Urinary bladder (tissue), 4 donors: Measurements from ENCODE around the gene MXRA7. TPM values are rescaled to one million over a fixed set of nuclear protein-coding genes. Genes with fewer than 3 reads are reported as not detected.
A peak's percentile ranks its signal among the peaks of the same experiment; 100 is the strongest.
"Not testable (repeated sequence)": the region's sequence is repeated elsewhere in the genome, so short reads cannot be mapped to it uniquely, and the experiment has no call there.

Experiments used
- DNase-seq: peaks from one replicate; pipeline ENCODE4 v3.0.0-alpha.2; 2015; ENCODE audit errors: extremely low spot score
- H3K27ac ChIP-seq: one replicate; pipeline ENCODE4 v1.5.1; 2013; ENCODE audit warnings: low read depth, mild to moderate bottlenecking, moderate library complexity
- H3K36me3 ChIP-seq: one replicate; pipeline ENCODE4 v1.6.1; 2013; ENCODE audit warnings: mild to moderate bottlenecking, moderate library complexity; ENCODE audit not compliant: insufficient read depth
- H3K4me1 ChIP-seq: one replicate; pipeline ENCODE4 v1.6.1; 2013; ENCODE audit warnings: mild to moderate bottlenecking, moderate library complexity; ENCODE audit not compliant: insufficient read depth
- H3K4me3 ChIP-seq: one replicate; pipeline ENCODE4 v1.5.1; 2013; ENCODE audit warnings: low read depth, low read length
- WGBS: extraction: QIAGEN DNeasy Blood & Tissue Kit; methylation state at CpG from one replicate; pipeline ENCODE4 v1.1.7; 2013; 5-methylcytosine and 5-hydroxymethylcytosine counted together
- polyA plus RNA-seq: library from polyadenylated mRNA; stranded (reverse); fragments of 200-250 nt; gene quantifications from one replicate; pipeline ENCODE4 v1.2.3, GENCODE V29; 2013
- total RNA-seq: library from RNA; depleted of rRNA; stranded (reverse); fragments of >200 nt; gene quantifications from one replicate; pipeline ENCODE4 v1.2.3, GENCODE V29; 2014
- donor health status: healthy with polysubstance abuse.
- donor health status: healthy.

Gene MXRA7
- total and polyA plus RNA-seq, 2 donors, result 188 to 432 TPM

DNA sequence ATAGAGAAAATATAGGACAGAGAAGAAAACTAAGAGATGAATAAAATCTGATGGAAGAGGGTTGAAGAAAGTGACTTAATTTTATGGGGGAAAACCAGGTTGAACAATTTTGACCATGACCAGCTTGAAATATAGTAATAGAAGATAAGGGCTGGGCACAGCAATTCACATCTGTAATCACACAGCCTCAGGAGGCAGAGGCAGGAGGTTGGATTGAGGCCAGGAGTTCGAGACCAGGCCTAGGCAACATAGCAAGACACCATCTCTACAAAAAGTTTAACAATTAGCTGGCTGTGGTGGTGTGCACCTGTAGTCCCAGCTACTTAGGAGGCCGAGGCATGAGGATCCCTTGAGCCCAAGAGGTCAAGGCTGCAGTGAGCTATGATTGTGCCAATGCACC, 8.7 kb downstream of the MXRA7 start:
- peaks cover 3% of the 10 kb centered on the region for H3K4me1 ChIP-seq
- DNase-seq, result no peak
- no peaks in the 10 kb centered on the region for H3K36me3 ChIP-seq
- no peak overlapping the region for H3K4me3 ChIP-seq
- 53% methylated on average over 2 of the region's 2 CpGs for WGBS
- H3K27ac ChIP-seq, result no peak overlapping the region

GRCh38 chr17:76701471-76701967, 9.2 kb downstream of the MXRA7 start:
- H3K27ac ChIP-seq, result peak overlapping the region; percentile 38
- H3K4me1 ChIP-seq, result peaks cover 3% of the 10 kb centered on the region
- H3K4me3 ChIP-seq, result no peak overlapping the region
- no peak for DNase-seq
- 24% methylated on average over 11 of the region's 11 CpGs for WGBS
- no peaks in the 10 kb centered on the region for H3K36me3 ChIP-seq

- Histone ChIP-seq H3K4me1 (peaks cover 3% of the 10 kb centered on the region), H3K4me3 (no peak overlapping the region), H3K27ac (peak overlapping the region; percentile 80), H3K36me3 (no peaks in the 10 kb centered on the region)
- WGBS, result 14% methylated on average over 33 of the region's 33 CpGs
- no peak for DNase-seq
Observed at GRCh38 chr17:76700617-76701470, 9.9 kb downstream of the MXRA7 start.

DNA sequence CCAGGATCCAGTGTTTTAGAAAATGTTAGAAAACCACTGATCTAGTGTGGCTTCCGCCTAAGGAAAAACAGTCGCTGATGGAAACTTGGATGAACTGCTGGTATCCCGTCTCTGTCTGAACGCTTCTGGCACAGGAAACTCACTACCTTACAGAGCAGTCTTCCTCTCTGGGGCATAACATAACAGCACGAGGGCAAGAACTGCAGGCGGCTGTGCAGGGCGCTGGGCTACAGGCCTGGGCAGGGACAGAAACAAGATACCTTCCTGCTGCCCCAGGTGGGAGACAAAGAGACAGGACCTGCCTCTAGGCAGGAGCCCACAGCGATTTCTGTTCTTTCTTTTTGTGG, 10.5 kb downstream of the MXRA7 start:
- H3K27ac ChIP-seq, result peak overlapping the region; percentile 57
- peaks cover 3% of the 10 kb centered on the region for H3K4me1 ChIP-seq
- no peak overlapping the region for H3K4me3 ChIP-seq
- 26% methylated on average over 8 of the region's 8 CpGs for WGBS
- H3K36me3 ChIP-seq, result no peaks in the 10 kb centered on the region
- no peak for DNase-seq

DNA sequence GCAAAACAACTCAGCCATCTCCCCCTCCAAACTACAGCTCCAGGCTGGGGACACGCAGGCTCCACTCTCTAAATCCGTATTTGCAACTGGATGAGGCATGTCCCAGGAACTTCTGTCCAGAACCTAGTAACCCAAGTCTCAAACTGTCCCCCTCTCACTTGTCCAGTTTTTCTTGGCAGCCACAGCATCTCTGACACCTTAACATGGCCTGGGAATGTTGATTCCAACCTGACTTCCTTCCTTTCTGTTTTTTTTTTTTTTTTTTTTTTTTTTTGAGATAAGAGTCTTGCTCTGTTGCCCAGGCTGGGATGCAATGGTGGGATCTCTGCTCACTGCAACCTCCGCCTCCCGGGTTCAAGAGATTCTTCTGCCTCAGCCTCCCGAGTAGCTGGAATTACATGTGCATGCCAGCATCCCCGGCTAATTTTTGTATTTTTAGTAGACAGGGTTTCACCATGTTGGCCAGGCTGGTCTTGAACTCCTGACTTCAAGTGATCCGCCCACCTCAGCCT, 12.2 kb downstream of the MXRA7 start:
- not testable (repeated sequence) for H3K4me3 ChIP-seq, H3K4me1 ChIP-seq, H3K36me3 ChIP-seq, H3K27ac ChIP-seq, DNase-seq
- WGBS, result 68% methylated on average over 7 of the region's 7 CpGs

GRCh38 chr17:76697702-76698465, 12.9 kb downstream of the MXRA7 start:
- Histone ChIP-seq H3K4me3 (no peak overlapping the region), H3K27ac (no peak overlapping the region), H3K4me1 (peaks cover 3% of the 10 kb centered on the region), H3K36me3 (no peaks in the 10 kb centered on the region)
- no peak for DNase-seq
- 33% methylated on average over 17 of the region's 17 CpGs for WGBS

- Histone ChIP-seq H3K27ac (no peak overlapping the region), H3K4me1 (peaks cover 3% of the 10 kb centered on the region), H3K4me3 (no peak overlapping the region), H3K36me3 (no peaks in the 10 kb centered on the region)
- WGBS, result 69% methylated on average over 25 of the region's 25 CpGs
- no peak for DNase-seq
Observed at GRCh38 chr17:76696763-76697701, 13.7 kb downstream of the MXRA7 start.

GRCh38 chr17:76695059-76695831, 15.5 kb downstream of the MXRA7 start:
- Histone ChIP-seq H3K4me1 (peaks cover 3% of the 10 kb centered on the region), H3K27ac (no peak overlapping the region), H3K36me3 (no peaks in the 10 kb centered on the region), H3K4me3 (no peak overlapping the region)
- WGBS, result 58% methylated on average over 16 of the region's 16 CpGs
- DNase-seq, result no peak

DNA sequence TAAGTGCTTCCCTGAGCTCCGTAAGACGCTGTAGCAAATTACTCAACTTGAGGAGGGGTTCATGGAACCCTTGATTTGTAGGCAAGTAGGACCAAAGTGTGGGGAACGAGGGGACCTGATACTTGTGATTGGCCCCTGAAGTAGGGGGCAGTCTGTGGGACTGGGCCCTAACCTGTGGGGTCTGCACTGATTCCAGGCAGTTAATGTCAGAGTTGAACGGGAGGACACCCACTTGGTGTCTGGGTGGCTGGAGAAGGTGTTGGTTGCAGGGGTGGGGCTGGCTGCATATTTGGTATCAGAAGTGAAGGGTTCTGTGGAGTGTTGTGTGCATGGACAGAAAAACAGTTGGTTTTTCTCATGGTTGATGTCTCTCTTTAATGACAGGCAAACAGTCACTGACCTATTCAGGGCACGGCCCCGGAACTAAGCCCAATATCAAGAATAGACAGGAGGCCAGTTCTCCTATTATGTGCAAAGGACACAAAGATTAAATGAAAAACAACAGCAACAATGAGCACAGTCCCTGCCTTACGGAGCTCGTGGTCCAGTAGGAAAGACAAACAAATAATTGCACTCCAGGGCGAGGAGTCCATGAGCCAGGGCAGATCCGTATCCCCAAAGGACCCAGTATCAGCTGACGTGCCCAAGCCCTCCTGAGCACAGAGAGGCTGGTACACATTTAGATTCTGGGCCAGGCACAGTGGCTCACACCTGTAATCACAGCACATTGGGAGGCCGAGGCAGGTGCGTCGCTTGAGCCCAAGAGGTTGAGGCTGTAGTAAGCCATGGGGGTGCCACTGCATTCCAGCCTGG, 19.2 kb downstream of the MXRA7 start:
- WGBS, result 78% methylated on average over 14 of the region's 14 CpGs
- Histone ChIP-seq H3K36me3 (no peaks in the 10 kb centered on the region), H3K4me3 (no peak overlapping the region), H3K4me1 (no peaks in the 10 kb centered on the region), H3K27ac (no peak overlapping the region)
- no peak for DNase-seq

GRCh38 chr17:76690596-76691280, 20.0 kb downstream of the MXRA7 start:
- H3K4me3 ChIP-seq, result no peak overlapping the region
- H3K27ac ChIP-seq, result no peak overlapping the region
- WGBS, result 78% methylated on average over 13 of the region's 13 CpGs
- H3K4me1 ChIP-seq, result no peaks in the 10 kb centered on the region
- no peaks in the 10 kb centered on the region for H3K36me3 ChIP-seq
- no peak for DNase-seq

DNA sequence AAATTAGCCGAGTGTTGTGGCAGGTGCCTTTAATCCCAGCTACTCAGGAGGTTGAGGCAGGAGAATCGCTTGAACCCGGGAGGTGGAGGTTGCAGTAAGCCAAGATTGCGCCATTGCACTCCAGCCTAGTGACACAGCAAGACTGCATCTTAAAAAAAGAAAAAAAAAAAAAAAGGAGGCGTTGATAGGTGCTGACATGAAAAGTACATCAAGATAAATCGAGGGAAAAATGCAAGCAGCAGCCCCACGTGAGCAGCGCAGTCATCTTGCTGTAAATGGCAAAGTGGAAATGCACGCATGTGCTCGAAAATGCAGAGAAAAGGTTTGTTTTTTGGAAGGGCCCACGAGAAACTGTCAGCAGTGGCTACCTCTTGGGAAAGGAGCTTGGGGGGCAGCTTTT, 20.9 kb downstream of the MXRA7 start:
- 63% methylated on average over 11 of the region's 11 CpGs for WGBS
- DNase-seq, result no peak
- Histone ChIP-seq H3K4me1 (no peaks in the 10 kb centered on the region), H3K27ac (no peak overlapping the region), H3K4me3 (no peak overlapping the region), H3K36me3 (no peaks in the 10 kb centered on the region)
